OCI-LY7 (cell line): ENCODE measurements around the gene TMEM191C. TPM values are rescaled to one million over a fixed set of nuclear protein-coding genes. Genes with fewer than 3 reads are reported as not detected.
"Not testable (repeated sequence)": the region's sequence is repeated elsewhere in the genome, so short reads cannot be mapped to it uniquely, and the experiment has no call there.

Experiments used
- BruUV-seq: library from RNA; stranded (reverse); fragments of 400-500 nt; replicated peaks from 2 replicates; lab custom pipeline; 2021; lab: Mats Ljungman, UMichigan
- CTCF ChIA-PET: fragments of 300-600 bp; sonication (Branson Sonifier 250); formaldehyde crosslinking; loops from one replicate; lab custom pipeline; 2022; ENCODE audit warnings: antibody characterized with exemption; ENCODE audit not compliant: unreplicated experiment; lab: Charles Lee
- POLR2A ChIA-PET: fragments of 300-600 bp; sonication (Branson Sonifier 250); formaldehyde crosslinking; loops from one replicate; lab custom pipeline; 2022; ENCODE audit warnings: antibody characterized with exemption; lab: Charles Lee
- DNase-seq: peaks from one replicate; pipeline ENCODE4 v3.0.0-alpha.2; 2015; ENCODE audit warnings: low spot score
- H2AFZ ChIP-seq: fragments of 200-600 bp; sonication (generic), shearing (Covaris generic); 2 replicates; pipeline ENCODE4 v1.6.1; 2014; ENCODE audit warnings: mild to moderate bottlenecking, antibody characterized with exemption, low read length, moderate library complexity
- H3K27ac ChIP-seq: fragments of 200-600 bp; sonication (generic); 2 replicates; pipeline ENCODE4 v1.5.1; 2014; ENCODE audit warnings: mixed run types, low read depth, mild to moderate bottlenecking, moderate library complexity, low read length, inconsistent platforms; ENCODE audit not compliant: poor library complexity, severe bottlenecking
- H3K36me3 ChIP-seq: fragments of 200-600 bp; sonication (generic); 2 replicates; pipeline ENCODE4 v1.6.1; 2014; ENCODE audit warnings: mild to moderate bottlenecking, antibody characterized with exemption, low read length, moderate library complexity, mixed read lengths; ENCODE audit not compliant: insufficient read depth
- H3K4me1 ChIP-seq: fragments of 200-600 bp; sonication (generic); 2 replicates; pipeline ENCODE4 v1.5.1; 2014; ENCODE audit warnings: mild to moderate bottlenecking, low read length; ENCODE audit not compliant: insufficient read depth, poor library complexity, severe bottlenecking
- H3K4me2 ChIP-seq: fragments of 200-600 bp; sonication (generic); 2 replicates; pipeline ENCODE4 v1.6.1; 2014; ENCODE audit warnings: mild to moderate bottlenecking, low read length
- H3K4me3 ChIP-seq: fragments of 200-600 bp; sonication (generic); 2 replicates; pipeline ENCODE4 v1.5.1; 2014; ENCODE audit warnings: mild to moderate bottlenecking, low read depth, low read length; ENCODE audit not compliant: poor library complexity, severe bottlenecking
- H3K79me2 ChIP-seq: fragments of 200-600 bp; sonication (generic); 2 replicates; pipeline ENCODE4 v1.6.1; 2016; ENCODE audit warnings: low read depth, mild to moderate bottlenecking, low read length, moderate library complexity, mixed read lengths; ENCODE audit not compliant: insufficient read depth
- H3K9me2 ChIP-seq: fragments of 200-600 bp; sonication (generic); 2 replicates; pipeline ENCODE4 v1.6.1; 2016; ENCODE audit warnings: mild to moderate bottlenecking, low read length, mixed read lengths; ENCODE audit not compliant: insufficient read depth
- H3K9me3 ChIP-seq: fragments of 200-600 bp; sonication (generic); 2 replicates; pipeline ENCODE4 v1.6.1; 2014; ENCODE audit warnings: mild to moderate bottlenecking, mixed run types, low read length, mixed read lengths
- H4K20me1 ChIP-seq: fragments of 200-600 bp; sonication (generic); 2 replicates; pipeline ENCODE4 v1.6.1; 2014; ENCODE audit warnings: mild to moderate bottlenecking, antibody characterized with exemption, low read length, moderate library complexity, mixed read lengths; ENCODE audit not compliant: insufficient read depth
- CTCF ChIP-seq: fragments of 200-600 bp; sonication (generic); conservative IDR thresholded peaks from 2 replicates; pipeline ENCODE4 v1.5.1; 2014; ENCODE audit warnings: mild to moderate bottlenecking, antibody characterized with exemption, low read length, moderate library complexity, mixed read lengths
- EZH2phosphoT487 ChIP-seq: fragments of 200-600 bp; sonication (generic); IDR thresholded peaks from 2 replicates; pipeline ENCODE4 v1.6.1; 2018; ENCODE audit warnings: low read depth, borderline replicate concordance, mild to moderate bottlenecking, mixed run types, antibody characterized with exemption, low read length, moderate library complexity, mixed read lengths
- intact Hi-C: fragments of 100-400 bp; cut with micrococcal nuclease; formaldehyde crosslinking; loops from one replicate; pipeline ENCODE4 v1.10.0; 2022; ENCODE audit not compliant: unreplicated experiment
- total RNA-seq, 2 experiments: library from RNA; depleted of rRNA in 1 of 2; stranded (reverse); fragments of >200 nt in 1 of 2; shearing (Covaris generic) in 1 of 2; gene quantifications; 2 replicates each; pipeline ENCODE4 v1.2.3, GENCODE V29; 2014 to 2022

TMEM191C gene
- total RNA-seq, 2 experiments from 2014 or later, result 1.2 to 2.2 TPM

GRCh38 chr22:21450320-21450831, 16.8 kb upstream of the TMEM191C start:
- intact Hi-C loops, result no loop called here
- H3K36me3 ChIP-seq, result peaks cover 8% of the 10 kb centered on the region
- H3K9me2 ChIP-seq, result no peaks in the 10 kb centered on the region
- no peaks in the 10 kb centered on the region for H3K9me3 ChIP-seq
- no peak overlapping the region for H3K27ac ChIP-seq
- POLR2A ChIA-PET, result no interaction called here
- H4K20me1 ChIP-seq, result no peaks in the 10 kb centered on the region
- no peak overlapping the region for H2AFZ ChIP-seq
- H3K79me2 ChIP-seq, result no peaks in the 10 kb centered on the region
- no peaks in the 10 kb centered on the region for H3K4me1 ChIP-seq
- H3K4me3 ChIP-seq, result no peak overlapping the region
- TF ChIP-seq CTCF (peak; percentile 35; the same call in 1 of the 2 replicates), EZH2phosphoT487 (no peak)
- BruUV-seq, result no TSS peak
- CTCF ChIA-PET, result no interaction called here
- DNase-seq, result no peak
- H3K4me2 ChIP-seq, result no peak overlapping the region

- no peaks in the 10 kb centered on the region for H3K4me1 ChIP-seq
- intact Hi-C loops, result no loop called here
- CTCF ChIA-PET, result no interaction called here
- H3K4me2 ChIP-seq, result no peak overlapping the region
- no peak overlapping the region for H2AFZ ChIP-seq
- no peaks in the 10 kb centered on the region for H3K9me2 ChIP-seq
- no peak overlapping the region for H3K4me3 ChIP-seq
- no peaks in the 10 kb centered on the region for H4K20me1 ChIP-seq
- no peak for TF ChIP-seq CTCF
- no peak for TF ChIP-seq EZH2phosphoT487
- POLR2A ChIA-PET, result no interaction called here
- H3K27ac ChIP-seq, result no peak overlapping the region
- H3K9me3 ChIP-seq, result no peaks in the 10 kb centered on the region
- BruUV-seq, result no TSS peak
- peaks cover 8% of the 10 kb centered on the region for H3K36me3 ChIP-seq
- DNase-seq, result no peak
- H3K79me2 ChIP-seq, result no peaks in the 10 kb centered on the region
These were observed 16.3 kb upstream of the TMEM191C start for GRCh38 chr22:21450858-21451353.

GRCh38 chr22:21451545-21452520, 15.4 kb upstream of the TMEM191C start:
- Histone ChIP-seq H3K27ac (no peak overlapping the region), H3K36me3 (peaks cover 1% of the 10 kb centered on the region), H3K79me2 (no peaks in the 10 kb centered on the region), H3K4me2 (no peak overlapping the region), H3K9me3 (no peaks in the 10 kb centered on the region), H3K4me3 (no peak overlapping the region), H4K20me1 (no peaks in the 10 kb centered on the region), H3K4me1 (no peaks in the 10 kb centered on the region), H3K9me2 (no peaks in the 10 kb centered on the region), H2AFZ (no peak overlapping the region)
- TF ChIP-seq CTCF (no peak), EZH2phosphoT487 (no peak)
- intact Hi-C loops, result no loop called here
- DNase-seq, result no peak
- POLR2A ChIA-PET, result no interaction called here
- CTCF ChIA-PET, result no interaction called here
- no TSS peak for BruUV-seq

- BruUV-seq, H2AFZ ChIP-seq, H3K4me3 ChIP-seq, H3K9me3 ChIP-seq, POLR2A ChIA-PET, H4K20me1 ChIP-seq, H3K4me1 ChIP-seq, H3K4me2 ChIP-seq, intact Hi-C loops, H3K27ac ChIP-seq, DNase-seq, H3K9me2 ChIP-seq, CTCF ChIA-PET, H3K79me2 ChIP-seq, H3K36me3 ChIP-seq: not testable (repeated sequence)
These were observed 14.5 kb upstream of the TMEM191C start for GRCh38 chr22:21452666-21453065.
